Measurements from ENCODE around the gene FABP3. TPM values are rescaled to one million over a fixed set of nuclear protein-coding genes. Genes with fewer than 3 reads are reported as not detected.

FABP3 gene
- total RNA-seq, 1 donor from 2014 or later = 0.74 TPM

DNA sequence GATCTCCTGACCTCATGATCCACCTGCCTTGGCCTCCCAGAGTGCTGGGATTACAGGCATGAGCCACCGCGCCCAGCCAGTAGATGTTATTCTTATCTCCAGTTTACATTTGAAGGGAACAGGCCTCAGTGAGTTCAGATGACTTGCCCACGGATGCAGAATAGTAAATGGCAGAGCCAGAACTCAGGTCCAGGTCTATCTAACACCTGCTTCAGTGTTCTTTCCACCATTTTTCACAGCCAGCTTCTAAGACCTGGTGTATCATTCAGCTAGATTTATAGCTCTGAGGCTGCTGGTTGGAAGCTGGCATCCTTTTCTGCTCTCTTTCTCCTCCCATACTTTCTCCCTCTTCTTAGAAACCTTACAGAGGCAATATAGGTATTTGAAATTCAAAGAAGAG lies 10.8 kb downstream of the FABP3 start:
- peaks cover 19% of the 10 kb centered on the region for H3K36me3 Mint-ChIP-seq (ENCODE audit: insufficient read depth)
- no peaks in the 10 kb centered on the region for H3K9me3 Mint-ChIP-seq (ENCODE audit: low read depth)
- TF ChIP-seq, protein P1, sequence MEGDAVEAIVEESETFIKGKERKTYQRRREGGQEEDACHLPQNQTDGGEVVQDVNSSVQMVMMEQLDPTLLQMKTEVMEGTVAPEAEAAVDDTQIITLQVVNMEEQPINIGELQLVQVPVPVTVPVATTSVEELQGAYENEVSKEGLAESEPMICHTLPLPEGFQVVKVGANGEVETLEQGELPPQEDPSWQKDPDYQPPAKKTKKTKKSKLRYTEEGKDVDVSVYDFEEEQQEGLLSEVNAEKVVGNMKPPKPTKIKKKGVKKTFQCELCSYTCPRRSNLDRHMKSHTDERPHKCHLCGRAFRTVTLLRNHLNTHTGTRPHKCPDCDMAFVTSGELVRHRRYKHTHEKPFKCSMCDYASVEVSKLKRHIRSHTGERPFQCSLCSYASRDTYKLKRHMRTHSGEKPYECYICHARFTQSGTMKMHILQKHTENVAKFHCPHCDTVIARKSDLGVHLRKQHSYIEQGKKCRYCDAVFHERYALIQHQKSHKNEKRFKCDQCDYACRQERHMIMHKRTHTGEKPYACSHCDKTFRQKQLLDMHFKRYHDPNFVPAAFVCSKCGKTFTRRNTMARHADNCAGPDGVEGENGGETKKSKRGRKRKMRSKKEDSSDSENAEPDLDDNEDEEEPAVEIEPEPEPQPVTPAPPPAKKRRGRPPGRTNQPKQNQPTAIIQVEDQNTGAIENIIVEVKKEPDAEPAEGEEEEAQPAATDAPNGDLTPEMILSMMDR (IDR thresholded peaks at IDR 0.05; ENCODE audit: unreplicated experiment) = no peak
- H3K27ac Mint-ChIP-seq = no peak overlapping the region
- no peaks in the 10 kb centered on the region for H3K4me1 Mint-ChIP-seq (ENCODE audit: low read depth)
- DNase-seq (ENCODE audit: low spot score, unreplicated experiment) = no peak
- H3K27me3 Mint-ChIP-seq = no peaks in the 10 kb centered on the region
- H3K4me3 Mint-ChIP-seq (ENCODE audit: low read depth) = no peak overlapping the region

DNA sequence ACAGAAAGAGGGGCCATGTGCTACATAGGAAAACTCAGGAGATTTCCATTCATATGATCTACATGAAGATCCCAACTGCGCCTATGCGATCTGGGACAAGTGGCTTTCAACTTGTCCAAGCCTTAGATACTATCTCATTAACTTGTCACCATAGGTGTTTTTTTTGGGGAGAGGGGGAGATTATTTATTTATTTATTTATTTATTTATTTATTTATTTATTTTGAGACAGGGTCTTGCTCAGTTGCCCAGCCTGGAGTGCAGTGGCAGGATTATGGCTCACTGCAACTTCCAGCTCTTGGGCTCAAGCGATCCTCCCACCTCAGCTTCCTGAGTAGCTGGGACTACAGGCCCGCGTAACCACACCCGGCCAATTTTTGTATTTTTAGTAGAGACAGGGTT lies 11.3 kb downstream of the FABP3 start:
- no peak for DNase-seq (ENCODE audit: low spot score, unreplicated experiment)

DNA sequence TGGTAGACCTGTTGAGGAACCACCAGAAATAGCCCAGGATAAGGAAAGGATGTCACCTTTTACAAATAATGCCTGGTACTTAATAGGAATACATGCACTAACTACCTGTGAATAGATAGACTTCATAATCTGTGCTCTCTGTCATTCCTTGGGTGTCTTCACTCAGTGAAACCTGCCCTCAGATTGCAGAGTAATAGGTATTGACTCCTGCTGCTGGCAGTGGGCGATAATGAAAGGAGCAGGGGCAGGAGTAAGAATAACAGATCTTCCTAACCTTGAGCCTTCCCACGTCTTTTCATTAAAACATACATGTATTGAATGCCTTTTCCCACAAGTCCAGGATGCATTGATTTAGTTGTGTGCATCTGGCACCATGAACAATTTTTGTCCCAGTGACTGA lies 16.4 kb downstream of the FABP3 start:
- H3K4me1 Mint-ChIP-seq (ENCODE audit: low read depth) = no peaks in the 10 kb centered on the region
- H3K27ac Mint-ChIP-seq = no peak overlapping the region
- TF ChIP-seq, protein P1 (IDR thresholded peaks at IDR 0.05; ENCODE audit: unreplicated experiment) = no peak
- no peak overlapping the region for H3K4me3 Mint-ChIP-seq (ENCODE audit: low read depth)
- no peaks in the 10 kb centered on the region for H3K27me3 Mint-ChIP-seq
- H3K36me3 Mint-ChIP-seq (ENCODE audit: insufficient read depth) = peaks cover 33% of the 10 kb centered on the region
- DNase-seq (ENCODE audit: low spot score, unreplicated experiment) = no peak
- H3K9me3 Mint-ChIP-seq (ENCODE audit: low read depth) = no peaks in the 10 kb centered on the region

More for the DNA sequence above, 11.3 kb downstream of the FABP3 start:
- Mint-ChIP-seq H3K9me3 (ENCODE audit: low read depth) (no peaks in the 10 kb centered on the region), H3K4me3 (ENCODE audit: low read depth) (no peak overlapping the region), H3K27me3 (no peaks in the 10 kb centered on the region), H3K27ac (no peak overlapping the region), H3K4me1 (ENCODE audit: low read depth) (no peaks in the 10 kb centered on the region), H3K36me3 (ENCODE audit: insufficient read depth) (peaks cover 19% of the 10 kb centered on the region)
- TF ChIP-seq, protein P1 (IDR thresholded peaks at IDR 0.05; ENCODE audit: unreplicated experiment) = no peak

DNA sequence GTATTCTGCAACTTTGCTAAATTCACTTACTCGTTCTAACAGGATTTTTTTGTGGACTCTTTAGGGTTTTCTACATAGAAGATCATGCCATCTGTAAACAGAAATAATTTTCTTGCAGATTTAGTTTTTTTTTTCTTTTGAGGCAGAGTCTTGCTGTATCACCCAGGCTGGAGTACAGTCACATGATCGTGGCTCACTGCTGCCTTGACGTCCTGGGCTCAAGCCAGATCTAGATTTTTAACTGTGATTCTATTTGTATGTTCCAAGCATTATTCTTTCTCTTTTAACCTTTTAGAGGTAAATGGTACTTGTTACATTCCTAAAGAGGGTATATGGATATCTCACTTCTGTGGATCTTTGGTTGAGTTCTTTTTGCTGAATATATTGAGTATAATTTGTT lies 18.6 kb downstream of the FABP3 start:
- Mint-ChIP-seq H3K4me3 (ENCODE audit: low read depth) (no peak overlapping the region), H3K4me1 (ENCODE audit: low read depth) (no peaks in the 10 kb centered on the region), H3K9me3 (ENCODE audit: low read depth) (no peaks in the 10 kb centered on the region), H3K36me3 (ENCODE audit: insufficient read depth) (peaks cover 33% of the 10 kb centered on the region), H3K27ac (no peak overlapping the region), H3K27me3 (no peaks in the 10 kb centered on the region)
- TF ChIP-seq, protein P1 (IDR thresholded peaks at IDR 0.05; ENCODE audit: unreplicated experiment) = no peak
- no peak for DNase-seq (ENCODE audit: low spot score, unreplicated experiment)

DNA sequence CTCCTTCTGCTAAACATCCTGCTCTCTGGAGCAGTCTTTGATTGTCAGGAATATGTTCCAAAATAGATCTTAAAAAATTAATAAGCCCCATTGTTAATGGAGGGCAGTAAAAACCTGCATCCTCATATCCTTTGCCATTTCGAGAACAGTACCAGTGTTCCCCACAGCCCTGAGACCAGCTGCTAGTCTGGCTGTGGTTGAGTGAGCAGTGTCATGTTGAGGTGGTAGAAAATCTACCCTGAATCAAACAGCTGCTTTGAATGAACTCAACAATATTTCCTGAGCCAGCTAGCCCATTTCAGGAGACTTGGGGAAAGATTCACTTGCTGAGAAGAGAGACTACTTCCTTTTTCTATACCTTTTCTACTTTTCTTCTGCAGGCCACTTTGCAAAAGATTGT lies 24.4 kb downstream of the FABP3 start:
- Mint-ChIP-seq H3K4me3 (ENCODE audit: low read depth) (no peak overlapping the region), H3K27me3 (no peaks in the 10 kb centered on the region), H3K9me3 (ENCODE audit: low read depth) (no peaks in the 10 kb centered on the region), H3K27ac (no peak overlapping the region), H3K36me3 (ENCODE audit: insufficient read depth) (peaks cover 21% of the 10 kb centered on the region), H3K4me1 (ENCODE audit: low read depth) (no peaks in the 10 kb centered on the region)
- DNase-seq (ENCODE audit: low spot score, unreplicated experiment) = no peak
- TF ChIP-seq, protein P1 (IDR thresholded peaks at IDR 0.05; ENCODE audit: unreplicated experiment) = no peak

Measured in progenitor cell of endocrine pancreas (in vitro differentiated cells).